Stimulated activated memory B cell treated with anti-CD40 and anti-IgM and Interleukin-4, amounts not matched to agents 10 μg/mL and 1 μg/mL and 100 μg/mL, for 72 hours (primary cell): ENCODE results near the gene TECPR1.

Experiments used
- ATAC-seq: fragments of 150-1000 bp; cut with Tn5 transposase; 2 replicates; pipeline ENCODE4 v1.10.0; 2021
- H3K27ac Mint-ChIP-seq: one replicate; pipeline ENCODE4 v1.8.0; 2022; ENCODE audit warnings: mild to moderate bottlenecking, mixed read lengths
- H3K27me3 Mint-ChIP-seq: one replicate; pipeline ENCODE4 v1.8.0; 2022; ENCODE audit warnings: mixed read lengths
- H3K36me3 Mint-ChIP-seq: one replicate; pipeline ENCODE4 v1.8.0; 2022; ENCODE audit warnings: mixed read lengths
- H3K4me1 Mint-ChIP-seq: one replicate; pipeline ENCODE4 v1.8.0; 2022; ENCODE audit warnings: mixed read lengths
- H3K4me3 Mint-ChIP-seq: one replicate; pipeline ENCODE4 v1.8.0; 2022; ENCODE audit warnings: mild to moderate bottlenecking, moderate library complexity, mixed read lengths
- H3K9me3 Mint-ChIP-seq: one replicate; pipeline ENCODE4 v1.8.0; 2022; ENCODE audit warnings: mixed read lengths

The TECPR1 gene

GRCh38 chr7:98165827-98166667, 86.0 kb downstream of the TECPR1 start:
- no peaks in the 10 kb centered on the region for H3K9me3 Mint-ChIP-seq
- H3K4me3 Mint-ChIP-seq = no peak overlapping the region
- no peaks in the 10 kb centered on the region for H3K27me3 Mint-ChIP-seq
- H3K27ac Mint-ChIP-seq = no peak overlapping the region
- H3K4me1 Mint-ChIP-seq = peaks cover 16% of the 10 kb centered on the region
- peak; percentile 76 for ATAC-seq
- H3K36me3 Mint-ChIP-seq = peaks cover 4% of the 10 kb centered on the region
